Fibroblast of lung (primary cell): ENCODE data around the gene ZNRF1. TPM values are rescaled to one million over a fixed set of nuclear protein-coding genes. Genes with fewer than 3 reads are reported as not detected.

ENCODE experiments used
- DNase-seq, 2 donors: peaks; one replicate each; pipeline versions ENCODE4 v3.0.0 to v3.0.0-alpha.2; 2010; ENCODE audit warnings: low read depth in 2 of 2
- H2AFZ ChIP-seq: 2 replicates; pipeline ENCODE4 v1.5.1; 2012; ENCODE audit warnings: low read length, control low read depth, inconsistent platforms
- H3K27ac ChIP-seq: 2 replicates; pipeline ENCODE4 v1.5.1; 2011; ENCODE audit warnings: low read length, control low read depth; ENCODE audit not compliant: insufficient read depth
- H3K27me3 ChIP-seq: 2 replicates; pipeline ENCODE4 v1.5.1; 2011; ENCODE audit warnings: mild to moderate bottlenecking, low read length; ENCODE audit not compliant: control insufficient read depth, insufficient read depth
- H3K36me3 ChIP-seq: 2 replicates; pipeline ENCODE4 v1.5.1; 2011; ENCODE audit warnings: low read length; ENCODE audit not compliant: control insufficient read depth, insufficient read depth
- H3K4me1 ChIP-seq: 2 replicates; pipeline ENCODE4 v1.5.1; 2011; ENCODE audit warnings: low read length; ENCODE audit not compliant: control insufficient read depth, insufficient read depth; ENCODE audit errors: extremely low read depth
- H3K4me2 ChIP-seq: 2 replicates; pipeline ENCODE4 v1.5.1; 2011; ENCODE audit warnings: low read length, control low read depth; ENCODE audit not compliant: insufficient read depth; ENCODE audit errors: extremely low read depth
- H3K4me3 ChIP-seq, 4 experiments: fragments of 200-600 bp in 1 of 4; sonication (generic) in 1 of 4; replicated peaks in 1 of 4; 2 replicates each; pipeline ENCODE4 v1.5.1; 2011 to 2016; ENCODE audit warnings: low read length in 4 of 4, low read depth in 3 of 4, mild to moderate bottlenecking in 3 of 4, control low read depth in 2 of 4, inconsistent platforms in 1 of 4, mixed read lengths in 1 of 4; ENCODE audit not compliant: insufficient read depth in 1 of 4; ENCODE audit errors: control extremely low read depth in 1 of 4
- H3K79me2 ChIP-seq: 2 replicates; pipeline ENCODE4 v1.5.1; 2012; ENCODE audit warnings: mild to moderate bottlenecking, low read length, inconsistent platforms; ENCODE audit not compliant: control insufficient read depth, insufficient read depth
- H3K9ac ChIP-seq: 2 replicates; pipeline ENCODE4 v1.5.1; 2011; ENCODE audit warnings: mild to moderate bottlenecking, low read length, control low read depth; ENCODE audit not compliant: insufficient read depth
- H3K9me3 ChIP-seq: 2 replicates; pipeline ENCODE4 v1.5.1; 2012; ENCODE audit warnings: low read depth, low read length; ENCODE audit not compliant: control insufficient read depth, insufficient read depth
- H4K20me1 ChIP-seq: 2 replicates; pipeline ENCODE4 v1.5.1; 2011; ENCODE audit warnings: low read length; ENCODE audit not compliant: control insufficient read depth, insufficient read depth; ENCODE audit errors: extremely low read depth
- CTCF ChIP-seq, 2 donors: IDR thresholded peaks in 1 of 2; conservative IDR thresholded peaks in 1 of 2; 1 replicate in 1 of 2; 2 replicates in 1 of 2; pipeline ENCODE4 v1.5.1; 2011 to 2012; ENCODE audit warnings: low read length in 2 of 2, control low read depth in 1 of 2, inconsistent platforms in 1 of 2, low read depth in 1 of 2, mild to moderate bottlenecking in 1 of 2
- EZH2 ChIP-seq: IDR thresholded peaks from 2 replicates; pipeline ENCODE4 v1.5.1; 2012; ENCODE audit warnings: low read length, control low read depth, mild to moderate bottlenecking; ENCODE audit errors: missing control alignments
- polyA plus RNA-seq, 2 donors: library from polyadenylated mRNA; depleted of rRNA in 1 of 2; stranded (reverse) in 1 of 2; unstranded in 1 of 2; fragments of >200 nt; gene quantifications; 2 replicates each; pipeline ENCODE4 v1.2.1, GENCODE V29; 2011 to 2012; ENCODE audit warnings: missing spikeins in 1 of 2
- total RNA-seq: library from RNA; depleted of rRNA; stranded (reverse); fragments of >200 nt; gene quantifications from 2 replicates; pipeline ENCODE4 v1.2.1, GENCODE V29; 2014

Gene ZNRF1
- total and polyA plus RNA-seq, 2 donors (not counting 1 experiment from before 2014, with no cell fraction given): 21.0 to 21.1 TPM

GRCh38 chr16:75062135-75062975 lies 63.5 kb downstream of the ZNRF1 start:
- Histone ChIP-seq H2AFZ (no peak overlapping the region), H3K27me3 (no peaks in the 10 kb centered on the region), H3K79me2 (peaks cover 15% of the 10 kb centered on the region), H3K4me1 (peaks cover 4% of the 10 kb centered on the region), H4K20me1 (no peaks in the 10 kb centered on the region), H3K4me2 (peak overlapping the region; percentile 56), H3K27ac (peak overlapping the region; percentile 30), H3K9ac (no peak overlapping the region), H3K9me3 (no peaks in the 10 kb centered on the region), H3K36me3 (no peaks in the 10 kb centered on the region), H3K4me3 (no peak overlapping the region)
- peak; percentile 56 to 81 for DNase-seq
- TF ChIP-seq EZH2 (no peak), CTCF (conservative IDR thresholded peaks at IDR 0.05 in 1 of 2, IDR thresholded peaks at IDR 0.05 in 1 of 2; ENCODE audit: low read depth in 1 of 2, low read length in 2 of 2) (no peak)

- DNase-seq: no peak
- Histone ChIP-seq H3K4me2 (no peak overlapping the region), H3K4me1 (peaks cover 4% of the 10 kb centered on the region), H2AFZ (no peak overlapping the region), H3K9me3 (no peaks in the 10 kb centered on the region), H3K27me3 (no peaks in the 10 kb centered on the region), H4K20me1 (no peaks in the 10 kb centered on the region), H3K4me3 (no peak overlapping the region), H3K27ac (peak overlapping the region; percentile 30), H3K79me2 (peaks cover 15% of the 10 kb centered on the region), H3K9ac (no peak overlapping the region), H3K36me3 (no peaks in the 10 kb centered on the region)
- no peak for TF ChIP-seq EZH2
- TF ChIP-seq CTCF (conservative IDR thresholded peaks at IDR 0.05 in 1 of 2, IDR thresholded peaks at IDR 0.05 in 1 of 2; ENCODE audit: low read depth in 1 of 2, low read length in 2 of 2): no peak
Observed at GRCh38 chr16:75062976-75063346, 64.1 kb downstream of the ZNRF1 start.

- H4K20me1 ChIP-seq: no peaks in the 10 kb centered on the region
- no peak overlapping the region for H3K27ac ChIP-seq
- H3K4me2 ChIP-seq: no peak overlapping the region
- no peaks in the 10 kb centered on the region for H3K27me3 ChIP-seq
- no peaks in the 10 kb centered on the region for H3K36me3 ChIP-seq
- no peak for DNase-seq
- no peak overlapping the region for H2AFZ ChIP-seq
- H3K9me3 ChIP-seq: no peaks in the 10 kb centered on the region
- TF ChIP-seq CTCF (conservative IDR thresholded peaks at IDR 0.05 in 1 of 2, IDR thresholded peaks at IDR 0.05 in 1 of 2; ENCODE audit: low read depth in 1 of 2, low read length in 2 of 2) (no peak), EZH2 (no peak)
- H3K79me2 ChIP-seq: peaks cover 17% of the 10 kb centered on the region
- no peak overlapping the region for H3K4me3 ChIP-seq
- peaks cover 4% of the 10 kb centered on the region for H3K4me1 ChIP-seq
- H3K9ac ChIP-seq: no peak overlapping the region
Observed at GRCh38 chr16:75063549-75064088, 64.8 kb downstream of the ZNRF1 start.
